AG04450 (cell line): ENCODE results near the gene TMEM143. TPM values are rescaled to one million over a fixed set of nuclear protein-coding genes. Genes with fewer than 3 reads are reported as not detected.
A peak's percentile ranks its signal among the peaks of the same experiment; 100 is the strongest.
"Not testable (repeated sequence)": the region's sequence is repeated elsewhere in the genome, so short reads cannot be mapped to it uniquely, and the experiment has no call there.

Source experiments
- CTCF ChIA-PET: fragments of 300-600, 350-600 bp; formaldehyde crosslinking; extraction: SDS; loops from one replicate; lab custom pipeline; 2022; ENCODE audit warnings: antibody characterized with exemption, inconsistent platforms; lab: Charles Lee
- POLR2A ChIA-PET: fragments of 350-600 bp; formaldehyde crosslinking; extraction: SDS; loops from one replicate; lab custom pipeline; 2021; ENCODE audit warnings: antibody characterized with exemption, inconsistent platforms; lab: Yijun Ruan, JAX
- DNase-seq: peaks from one replicate; pipeline ENCODE4 v3.0.0-alpha.2; 2011; ENCODE audit warnings: low read depth, low spot score
- H3K27ac ChIP-seq: one replicate; pipeline ENCODE4 v1.5.1; 2012; ENCODE audit warnings: low read depth, low read length, control low read depth
- H3K27me3 ChIP-seq: one replicate; pipeline ENCODE4 v1.6.0; 2012; ENCODE audit warnings: low read length; ENCODE audit not compliant: control insufficient read depth, insufficient read depth
- H3K4me3 ChIP-seq: 2 replicates; pipeline ENCODE4 v1.5.1; 2011; ENCODE audit warnings: mild to moderate bottlenecking, low read depth, low read length, control low read depth
- H3K9me3 ChIP-seq: 2 replicates; pipeline ENCODE4 v1.5.1; 2012; ENCODE audit warnings: low read length; ENCODE audit not compliant: control insufficient read depth, insufficient read depth
- polyA plus RNA-seq: library from polyadenylated mRNA; depleted of rRNA; stranded (reverse); fragments of >200 nt; gene quantifications from 2 replicates; pipeline ENCODE4 v1.2.3, GENCODE V29; 2011
- TF ChIP-seq, protein P1 (sequence below): IDR thresholded peaks from 2 replicates; pipeline ENCODE4 v1.5.1; 2011; ENCODE audit warnings: low read depth, low read length, control low read depth, inconsistent platforms

TMEM143 gene
- polyA plus RNA-seq, 1 experiment, result 5.1 TPM

- ChIA-PET POLR2A (interaction anchor here (1.2 to 1.6 kb wide), 2 partner anchors 13 to 14 kb away, joined by 5 to 7 read pairs; no protein-coding TSS in a partner anchor), CTCF (interaction anchor here (0.6 to 2.8 kb wide), 2 partner anchors 10 to 14 kb away, joined by 4 to 34 read pairs; no protein-coding TSS in a partner anchor)
- no peak overlapping the region for H3K4me3 ChIP-seq
- no peak overlapping the region for H3K27ac ChIP-seq
- no peak for DNase-seq
- TF ChIP-seq, protein P1, sequence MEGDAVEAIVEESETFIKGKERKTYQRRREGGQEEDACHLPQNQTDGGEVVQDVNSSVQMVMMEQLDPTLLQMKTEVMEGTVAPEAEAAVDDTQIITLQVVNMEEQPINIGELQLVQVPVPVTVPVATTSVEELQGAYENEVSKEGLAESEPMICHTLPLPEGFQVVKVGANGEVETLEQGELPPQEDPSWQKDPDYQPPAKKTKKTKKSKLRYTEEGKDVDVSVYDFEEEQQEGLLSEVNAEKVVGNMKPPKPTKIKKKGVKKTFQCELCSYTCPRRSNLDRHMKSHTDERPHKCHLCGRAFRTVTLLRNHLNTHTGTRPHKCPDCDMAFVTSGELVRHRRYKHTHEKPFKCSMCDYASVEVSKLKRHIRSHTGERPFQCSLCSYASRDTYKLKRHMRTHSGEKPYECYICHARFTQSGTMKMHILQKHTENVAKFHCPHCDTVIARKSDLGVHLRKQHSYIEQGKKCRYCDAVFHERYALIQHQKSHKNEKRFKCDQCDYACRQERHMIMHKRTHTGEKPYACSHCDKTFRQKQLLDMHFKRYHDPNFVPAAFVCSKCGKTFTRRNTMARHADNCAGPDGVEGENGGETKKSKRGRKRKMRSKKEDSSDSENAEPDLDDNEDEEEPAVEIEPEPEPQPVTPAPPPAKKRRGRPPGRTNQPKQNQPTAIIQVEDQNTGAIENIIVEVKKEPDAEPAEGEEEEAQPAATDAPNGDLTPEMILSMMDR, result peak; percentile 78
- H3K9me3 ChIP-seq, result peaks cover 2% of the 10 kb centered on the region; the same call in 1 of the 2 replicates
- no peaks in the 10 kb centered on the region for H3K27me3 ChIP-seq
Measured at GRCh38 chr19:48319647-48320541, 43.8 kb downstream of the TMEM143 start.

- DNase-seq, result no peak
- TF ChIP-seq, protein P1, result no peak
Measured at GRCh38 chr19:48318286-48318987, 45.3 kb downstream of the TMEM143 start.

DNA sequence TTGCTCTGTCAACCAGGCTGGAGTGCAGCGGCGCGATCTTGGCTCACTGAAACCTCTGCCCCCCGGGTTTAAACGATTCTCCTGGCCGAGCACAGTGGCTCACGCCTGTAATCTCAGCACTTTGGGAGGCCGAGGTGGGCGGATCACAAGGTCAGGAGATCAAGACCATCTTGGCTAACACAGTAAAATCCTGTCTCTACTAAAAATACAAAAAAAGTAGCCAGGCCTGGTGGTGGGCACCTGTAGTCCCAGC, 46.1 kb downstream of the TMEM143 start:
- DNase-seq, POLR2A ChIA-PET, H3K27me3 ChIP-seq, H3K27ac ChIP-seq, H3K4me3 ChIP-seq, H3K9me3 ChIP-seq: not testable (repeated sequence)
- CTCF ChIA-PET, result interaction anchor here (2.8 kb wide), 1 partner anchor 16 kb away, joined by 34 read pairs; no protein-coding TSS in a partner anchor

More at GRCh38 chr19:48318286-48318987, 45.3 kb downstream of the TMEM143 start:
- peaks cover 2% of the 10 kb centered on the region; the same call in 1 of the 2 replicates for H3K9me3 ChIP-seq
- no peak overlapping the region for H3K27ac ChIP-seq
- no peaks in the 10 kb centered on the region for H3K27me3 ChIP-seq
- H3K4me3 ChIP-seq, result no peak overlapping the region
- CTCF ChIA-PET, result interaction anchor here (1.0 to 2.8 kb wide), 2 partner anchors 10 to 15 kb away, joined by 3 to 34 read pairs; no protein-coding TSS in a partner anchor
- POLR2A ChIA-PET, result no interaction called here

DNA sequence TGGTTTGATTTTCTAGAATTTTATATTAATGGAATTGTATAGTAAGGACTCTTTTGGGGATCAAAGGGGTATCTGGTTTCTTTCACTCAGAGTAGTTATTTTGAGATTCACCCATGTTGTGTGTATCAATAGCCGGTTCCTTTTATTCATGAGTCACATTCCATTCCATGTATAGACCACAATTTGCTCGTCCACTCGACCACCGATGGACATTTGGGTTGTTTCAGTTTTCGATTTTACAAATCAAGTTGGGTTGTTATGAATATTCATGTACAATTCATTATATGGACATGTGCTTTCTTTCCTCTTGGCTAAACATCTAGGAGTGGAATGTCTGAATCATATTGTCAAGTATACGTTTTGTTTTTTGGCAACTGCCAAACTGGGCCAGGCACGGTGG, 48.0 kb downstream of the TMEM143 start:
- TF ChIP-seq, protein P1, result no peak
- ChIA-PET POLR2A (no interaction called here), CTCF (interaction anchor here (0.6 kb wide), 1 partner anchor 26 kb away, joined by 5 read pairs; no protein-coding TSS in a partner anchor)
- Histone ChIP-seq H3K4me3 (no peak overlapping the region), H3K9me3 (peaks cover 2% of the 10 kb centered on the region; the same call in 1 of the 2 replicates), H3K27me3 (no peaks in the 10 kb centered on the region), H3K27ac (no peak overlapping the region)
- no peak for DNase-seq

GRCh38 chr19:48311384-48311783, 52.4 kb downstream of the TMEM143 start:
- POLR2A ChIA-PET, result interaction anchor here (0.7 kb wide), 1 partner anchor 51 kb away, joined by 3 read pairs; no protein-coding TSS in a partner anchor
- CTCF ChIA-PET, result no interaction called here
- no peak for DNase-seq
- TF ChIP-seq, protein P1, result no peak
- Histone ChIP-seq H3K9me3 (no peaks in the 10 kb centered on the region), H3K4me3 (no peak overlapping the region), H3K27me3 (no peaks in the 10 kb centered on the region), H3K27ac (no peak overlapping the region)
